GM21367 (cell line): ENCODE data around the gene LRP1B.

Experiments used
- ATAC-seq: cut with Tn5 transposase; IDR thresholded peaks from one replicate; pipeline ENCODE4 v1.9.1; 2021; ENCODE audit not compliant: unreplicated experiment

The LRP1B gene

GRCh38 chr2:141524777-141525176 lies 606.0 kb downstream of the LRP1B start:
- ATAC-seq = no peak

GRCh38 chr2:141523199-141523598 lies 607.6 kb downstream of the LRP1B start:
- ATAC-seq = no peak

DNA sequence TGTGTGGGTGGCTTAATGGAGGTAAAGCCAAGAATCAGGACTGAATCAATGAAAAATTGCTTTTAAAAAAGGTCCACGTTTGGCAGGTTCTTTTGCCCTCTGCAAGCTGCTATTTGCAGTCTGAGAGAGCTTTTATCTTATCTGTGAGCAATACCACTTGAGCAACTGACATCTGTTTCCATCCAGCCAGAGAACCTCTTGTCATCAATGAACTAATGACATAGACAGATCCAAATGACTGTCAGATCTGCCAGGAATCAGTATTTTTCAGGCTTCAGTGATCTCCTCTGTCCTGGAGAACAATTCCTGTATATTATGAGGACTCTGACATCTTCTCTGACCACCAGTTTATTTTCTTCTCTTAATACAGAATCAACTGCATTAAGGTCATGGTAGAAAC lies 608.1 kb downstream of the LRP1B start:
- ATAC-seq = no peak

DNA sequence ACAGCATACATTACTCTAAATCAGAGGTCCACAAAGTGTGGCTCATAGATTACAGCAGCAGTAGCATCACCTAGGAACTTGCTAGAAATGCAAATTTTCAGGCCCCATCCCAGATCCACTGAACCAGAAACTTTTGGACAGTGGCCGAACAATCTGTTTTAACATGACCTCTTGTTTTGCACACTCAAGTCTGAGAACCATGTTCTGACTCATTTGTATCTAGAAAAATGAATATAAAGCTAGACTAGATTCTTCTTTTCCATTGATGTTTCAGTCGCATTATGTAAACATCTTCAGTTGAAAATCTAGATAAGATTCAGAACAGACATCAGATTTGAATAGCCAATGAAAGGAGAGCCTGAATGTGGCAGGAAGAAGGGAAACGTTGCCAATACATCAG lies 608.8 kb downstream of the LRP1B start:
- ATAC-seq = no peak

- no peak for ATAC-seq
These were observed 610.9 kb downstream of the LRP1B start for GRCh38 chr2:141519906-141520305.

DNA sequence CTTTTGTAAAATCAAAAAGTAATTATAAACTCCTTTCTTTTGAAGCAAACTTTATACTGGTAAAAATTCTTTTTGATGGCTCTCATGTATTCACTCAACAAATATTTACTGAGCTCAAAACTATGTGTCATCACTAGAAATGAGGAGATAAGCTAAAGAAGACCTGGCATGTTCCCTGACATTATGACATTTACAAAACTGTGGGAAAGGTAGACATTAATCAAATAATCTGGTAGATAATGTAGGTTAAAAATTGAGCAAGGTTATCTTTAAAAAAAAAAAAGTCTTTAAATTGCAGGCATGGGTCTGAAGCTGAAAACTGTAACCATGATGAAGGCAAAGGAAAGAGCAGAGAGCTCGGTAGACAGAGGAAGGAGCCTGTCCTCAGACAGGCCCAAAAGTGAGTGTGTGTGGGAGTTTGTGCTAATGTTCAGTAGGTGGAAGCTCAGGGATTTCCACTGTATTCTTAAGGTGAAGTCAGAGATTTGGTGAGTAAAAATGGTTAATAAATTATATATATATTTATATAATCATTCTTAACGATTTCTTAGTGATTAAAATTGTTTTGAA lies 612.9 kb downstream of the LRP1B start:
- no peak for ATAC-seq

DNA sequence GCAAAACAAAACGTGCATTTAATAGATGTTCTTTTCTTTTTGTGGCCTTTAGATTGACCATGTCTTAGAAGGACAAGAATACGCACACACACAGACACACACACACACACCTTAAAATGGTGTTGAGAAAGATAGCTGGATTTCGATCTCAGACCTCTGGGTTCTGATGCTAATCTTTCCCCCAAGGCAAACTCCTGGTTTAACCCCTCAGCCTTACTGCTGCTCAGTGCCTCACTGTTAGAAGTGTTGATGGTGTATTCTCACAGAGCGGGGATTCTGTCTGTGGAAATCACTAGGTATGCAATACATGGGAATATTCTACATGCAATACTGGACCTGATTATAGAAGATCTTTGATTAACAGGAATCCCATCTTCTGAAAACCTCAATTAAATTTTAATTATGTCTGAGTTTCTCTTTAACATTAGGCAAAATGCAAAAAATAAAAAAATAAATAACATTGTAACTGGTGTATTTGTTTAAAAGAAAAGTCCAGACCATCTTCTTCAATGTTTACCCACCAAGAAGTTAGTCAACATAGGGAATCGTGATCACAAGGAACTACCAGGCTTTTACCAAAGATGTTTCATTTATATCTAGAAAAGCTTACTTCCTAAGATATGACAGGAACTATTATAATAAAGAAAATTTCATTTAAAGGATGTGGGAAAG lies 613.5 kb downstream of the LRP1B start:
- no peak for ATAC-seq

DNA sequence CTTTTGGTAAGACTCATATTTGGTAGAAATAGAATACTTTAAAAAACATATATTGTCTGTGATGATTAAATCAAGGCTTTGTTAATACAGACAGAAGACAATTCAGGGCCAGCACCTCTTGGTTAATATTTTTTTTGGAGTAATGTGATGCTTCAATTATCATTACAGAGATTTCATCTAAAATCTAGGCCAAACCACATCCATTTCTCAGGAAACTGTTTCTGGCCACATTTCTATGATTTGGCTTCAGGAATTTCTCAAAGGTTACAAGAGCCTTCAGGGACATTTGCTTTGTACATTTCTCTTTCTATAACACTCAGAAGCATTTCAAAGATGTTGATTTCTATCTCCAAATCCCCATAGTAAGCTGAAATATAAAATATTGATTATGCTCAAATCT lies 614.9 kb downstream of the LRP1B start:
- no peak for ATAC-seq

DNA sequence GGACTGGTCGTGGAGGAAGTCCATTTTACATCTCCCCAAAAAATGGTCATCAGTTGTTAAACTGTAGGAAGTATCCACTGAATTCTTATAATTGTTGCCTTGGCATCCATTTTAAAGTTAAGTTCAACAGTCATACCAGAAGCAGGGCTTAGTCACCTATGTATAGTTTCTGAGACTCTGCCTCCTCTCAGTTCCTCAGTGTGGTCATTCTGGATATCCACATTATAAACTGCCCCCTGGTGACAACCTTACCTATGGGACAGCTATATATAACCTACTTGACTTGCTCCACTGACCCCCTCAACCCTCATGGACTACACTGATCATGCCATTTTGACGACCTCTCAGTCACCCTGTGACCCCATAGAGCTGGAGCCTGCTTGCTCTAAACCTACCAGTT lies 617.0 kb downstream of the LRP1B start:
- peak; percentile 100 for ATAC-seq

GRCh38 chr2:141508806-141509595 lies 621.8 kb downstream of the LRP1B start:
- ATAC-seq = no peak

DNA sequence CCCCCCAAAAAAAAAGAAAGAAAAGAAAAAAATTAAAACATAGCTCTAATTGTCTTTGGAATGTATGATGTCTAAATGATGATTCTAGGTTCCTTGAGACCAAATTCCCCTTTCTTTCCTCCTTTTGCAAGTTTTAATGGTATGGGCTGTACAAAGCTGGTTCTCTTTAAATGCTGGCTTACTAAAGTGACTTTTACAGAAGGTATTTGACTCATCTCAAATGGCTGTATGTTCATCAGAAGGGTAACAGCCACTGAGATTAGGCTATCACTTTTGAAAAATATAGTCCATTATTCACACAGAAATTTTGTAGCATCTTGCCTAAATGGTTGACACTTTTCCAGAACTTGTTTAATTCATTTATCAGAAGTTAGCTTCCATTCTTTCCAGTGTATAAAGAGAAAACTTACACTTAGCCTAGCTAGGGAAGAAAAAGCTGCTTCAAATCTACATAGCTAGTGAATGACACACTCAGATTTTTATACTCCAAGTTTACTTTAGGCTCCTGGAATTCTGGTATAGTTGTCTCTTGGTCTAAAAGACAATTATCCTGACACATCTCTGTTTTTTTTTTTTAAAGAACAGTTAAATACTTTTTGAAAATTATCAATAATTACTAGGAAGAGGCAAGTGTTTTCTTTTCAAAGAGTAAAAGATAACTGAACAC lies 622.6 kb downstream of the LRP1B start:
- ATAC-seq = no peak

GRCh38 chr2:141506135-141506534 lies 624.7 kb downstream of the LRP1B start:
- ATAC-seq = no peak

GRCh38 chr2:141501752-141502151 lies 629.1 kb downstream of the LRP1B start:
- ATAC-seq = no peak

- no peak for ATAC-seq
These were observed 631.7 kb downstream of the LRP1B start for GRCh38 chr2:141499123-141499522.

DNA sequence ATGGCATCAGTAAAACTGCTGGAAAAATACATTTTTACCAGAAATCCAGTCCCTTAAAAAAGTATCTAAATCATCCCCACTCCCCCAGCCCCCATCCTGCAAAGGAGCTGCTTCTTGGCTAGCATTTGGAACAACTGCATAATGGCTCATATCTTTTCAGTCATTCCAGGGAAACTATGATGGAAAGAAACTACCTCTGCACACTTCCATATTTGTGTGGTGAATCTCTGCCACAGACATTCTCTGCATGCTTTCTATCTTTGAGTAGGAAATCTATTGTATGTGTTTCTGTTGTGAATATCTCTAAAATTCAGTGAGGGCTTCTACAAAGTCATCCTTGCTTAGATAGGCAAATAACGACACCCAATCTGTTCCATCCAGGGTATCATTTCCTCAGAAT lies 632.3 kb downstream of the LRP1B start:
- ATAC-seq = no peak

DNA sequence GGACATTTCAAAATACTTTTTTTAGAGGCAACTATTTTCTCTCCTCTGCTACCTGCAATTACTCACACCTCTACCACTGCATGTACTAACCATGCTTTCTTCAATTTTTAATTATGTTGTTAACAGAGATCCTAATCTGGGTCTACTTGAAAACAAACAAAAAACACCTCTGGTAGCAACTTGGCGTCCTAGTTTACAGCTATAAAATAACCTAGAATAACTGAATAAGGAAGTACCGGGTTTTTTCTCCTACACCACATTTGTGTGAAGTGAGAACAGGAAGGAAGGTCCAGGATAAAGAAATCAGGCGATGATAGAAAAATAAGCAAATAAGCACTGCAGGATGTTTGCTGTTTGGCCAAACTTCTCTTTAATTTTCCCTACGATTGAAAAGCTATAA lies 633.5 kb downstream of the LRP1B start:
- no peak for ATAC-seq

DNA sequence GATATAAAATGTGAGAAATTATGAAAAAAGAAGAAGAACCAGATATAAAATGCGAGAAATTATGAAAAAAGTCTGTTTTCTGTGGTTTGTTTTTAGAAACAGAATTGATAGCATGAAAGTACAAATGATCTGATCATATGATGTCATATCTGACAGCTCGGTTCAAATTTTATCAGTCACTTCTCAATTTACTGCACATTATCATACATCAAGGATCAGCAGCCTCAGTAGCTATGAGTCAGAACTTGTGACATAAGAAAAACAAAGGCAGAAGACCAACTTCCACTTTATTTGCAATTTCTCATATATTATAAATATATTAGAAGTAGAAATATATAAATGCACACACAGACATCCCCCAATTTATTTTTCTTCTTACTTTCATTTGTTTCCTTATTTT lies 634.0 kb downstream of the LRP1B start:
- ATAC-seq = no peak

- ATAC-seq = no peak
These were observed 636.9 kb downstream of the LRP1B start for GRCh38 chr2:141493936-141494335.

DNA sequence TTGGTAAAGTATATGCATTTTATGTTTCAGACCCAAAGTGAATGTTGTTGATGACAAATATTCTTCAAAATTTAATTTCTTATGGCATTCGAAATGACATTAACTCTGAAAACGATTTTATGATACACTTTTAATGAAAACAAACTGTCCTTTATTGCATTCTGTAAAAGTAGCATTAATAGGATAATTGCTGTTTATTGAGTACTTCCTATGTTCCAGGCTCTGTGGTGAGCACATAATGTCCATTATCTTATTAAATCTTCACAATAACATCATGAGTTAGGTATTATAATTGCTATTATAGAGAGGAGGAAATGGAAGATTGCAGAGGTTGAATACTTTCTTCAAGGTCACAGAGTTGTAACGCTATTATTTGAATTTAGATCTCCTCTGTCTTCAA lies 638.0 kb downstream of the LRP1B start:
- ATAC-seq = no peak

GRCh38 chr2:141490886-141491285 lies 639.9 kb downstream of the LRP1B start:
- ATAC-seq = no peak

GRCh38 chr2:141482697-141483096 lies 648.1 kb downstream of the LRP1B start:
- ATAC-seq = no peak

GRCh38 chr2:141475801-141476200 lies 655.0 kb downstream of the LRP1B start:
- no peak for ATAC-seq
